Bronchial epithelial cell (primary cell): ENCODE measurements around the gene C16orf90. TPM values are rescaled to one million over a fixed set of nuclear protein-coding genes. Genes with fewer than 3 reads are reported as not detected.

Experiments used
- DNase-seq: peaks from one replicate; pipeline ENCODE4 v3.0.0-alpha.2; 2010; ENCODE audit warnings: low read depth
- FAIRE-seq: peaks from 2 replicates; lab custom pipeline; 2011; peaks lifted over from hg19 to GRCh38; lab: Jason Lieb, UNC
- H3K27me3 ChIP-seq: 2 replicates; pipeline ENCODE4 v1.5.1; 2011; ENCODE audit warnings: low read length; ENCODE audit not compliant: control insufficient read depth, insufficient read depth
- H3K36me3 ChIP-seq: 2 replicates; pipeline ENCODE4 v1.5.1; 2011; ENCODE audit warnings: low read length; ENCODE audit not compliant: control insufficient read depth, insufficient read depth
- H3K4me3 ChIP-seq: 2 replicates; pipeline ENCODE4 v1.5.1; 2011; ENCODE audit warnings: mild to moderate bottlenecking, low read depth, low read length, control low read depth
- CTCF ChIP-seq: IDR thresholded peaks from 2 replicates; pipeline ENCODE4 v1.5.1; 2011; ENCODE audit warnings: mild to moderate bottlenecking, moderate library complexity, low read length, control low read depth, inconsistent platforms; ENCODE audit not compliant: insufficient read depth, severe bottlenecking
- total RNA-seq: library from RNA; depleted of rRNA; stranded (reverse); fragments of >200 nt; gene quantifications from 2 replicates; pipeline ENCODE4 v1.2.1, GENCODE V29; 2014

C16orf90 gene
- total RNA-seq, 1 donor from 2014 or later, result not detected

- TF ChIP-seq CTCF, result no peak
- FAIRE-seq (no peak), DNase-seq (no peak)
- no peak overlapping the region for H3K4me3 ChIP-seq
- no peaks in the 10 kb centered on the region for H3K27me3 ChIP-seq
- H3K36me3 ChIP-seq, result peaks cover 45% of the 10 kb centered on the region
These were observed 13.3 kb downstream of the C16orf90 start for GRCh38 chr16:3481696-3482658.

- no peak for FAIRE-seq
- H3K4me3 ChIP-seq, result no peak overlapping the region
- TF ChIP-seq CTCF, result no peak
- no peaks in the 10 kb centered on the region for H3K27me3 ChIP-seq
- H3K36me3 ChIP-seq, result peaks cover 44% of the 10 kb centered on the region
- DNase-seq, result no peak
These were observed 14.2 kb downstream of the C16orf90 start for GRCh38 chr16:3480901-3481695.

GRCh38 chr16:3479654-3480216, 15.6 kb downstream of the C16orf90 start:
- Histone ChIP-seq H3K4me3 (no peak overlapping the region), H3K27me3 (no peaks in the 10 kb centered on the region), H3K36me3 (peaks cover 35% of the 10 kb centered on the region)
- DNase-seq, result no peak
- no peak for TF ChIP-seq CTCF
- FAIRE-seq, result no peak

- H3K4me3 ChIP-seq, result no peak overlapping the region
- DNase-seq (no peak), FAIRE-seq (no peak)
- H3K36me3 ChIP-seq, result peaks cover 27% of the 10 kb centered on the region
- no peak for TF ChIP-seq CTCF
- H3K27me3 ChIP-seq, result no peaks in the 10 kb centered on the region
These were observed 16.9 kb downstream of the C16orf90 start for GRCh38 chr16:3478242-3478925.

GRCh38 chr16:3476409-3476808, 18.9 kb downstream of the C16orf90 start:
- no peak for FAIRE-seq
- no peak for DNase-seq
- no peak for TF ChIP-seq CTCF
- no peaks in the 10 kb centered on the region for H3K27me3 ChIP-seq
- peaks cover 16% of the 10 kb centered on the region for H3K36me3 ChIP-seq
- no peak overlapping the region for H3K4me3 ChIP-seq
